Renal cortex interstitium (tissue), 11 donors: Measurements from ENCODE around the gene SNX11. TPM values are rescaled to one million over a fixed set of nuclear protein-coding genes. Genes with fewer than 3 reads are reported as not detected.
"Not testable (repeated sequence)": the region's sequence is repeated elsewhere in the genome, so short reads cannot be mapped to it uniquely, and the experiment has no call there.

Experiments
- DNase-seq, 11 donors: peaks; one replicate each; pipeline ENCODE4 v3.0.0-alpha.2; 2013; ENCODE audit warnings: low read depth in 9 of 11, low spot score in 4 of 11; ENCODE audit errors: extremely low read depth in 1 of 11
- polyA plus RNA-seq, 3 donors: library from polyadenylated mRNA; unstranded; fragments of 120-200 nt; gene quantifications; one replicate each; pipeline ENCODE4 v1.2.1, GENCODE V29; 2013; ENCODE audit not compliant: insufficient read length in 3 of 3

The SNX11 gene
- polyA plus RNA-seq, 3 donors = 16.7 to 19.3 (median 19.2) TPM

- DNase-seq = not testable (repeated sequence)
Observed at GRCh38 chr17:48077152-48077551, 30.4 kb upstream of the SNX11 start.

- no peak for DNase-seq
Observed at GRCh38 chr17:48081858-48082257, 25.7 kb upstream of the SNX11 start.

- DNase-seq = no peak
Observed at GRCh38 chr17:48084932-48085331, 22.6 kb upstream of the SNX11 start.

- DNase-seq = no peak
Observed at GRCh38 chr17:48093341-48094045, 14.1 kb upstream of the SNX11 start.

GRCh38 chr17:48095611-48096010 is 12.0 kb upstream of the SNX11 start:
- DNase-seq = no peak

- DNase-seq = no peak
Observed at GRCh38 chr17:48100160-48100559, 7.4 kb upstream of the SNX11 start.

GRCh38 chr17:48100591-48101011 is 7.0 kb upstream of the SNX11 start:
- peak in 6 of 11 donors; percentile 53 to 66 (median 56) for DNase-seq

GRCh38 chr17:48101012-48101720 is 6.4 kb upstream of the SNX11 start, which contains the start of gene CBX1:
Gene CBX1 (minus strand): TSS chr17:48101478. CDS start chr17:48077004, 24,474 bp downstream.
- peak; percentile 85 to 97 (median 93) for DNase-seq

- no peak for DNase-seq
Observed at GRCh38 chr17:48102043-48102750, 5.4 kb upstream of the SNX11 start.

- DNase-seq = no peak
Observed at GRCh38 chr17:48102798-48103715, 4.5 kb upstream of the SNX11 start.

- DNase-seq = no peak
Observed at GRCh38 chr17:48104440-48104839, 3.1 kb upstream of the SNX11 start.

- no peak for DNase-seq
Observed at GRCh38 chr17:48106802-48107136, 797 bp upstream of the SNX11 start.

- DNase-seq = no peak
Observed at GRCh38 chr17:48110761-48111160, 3.2 kb downstream of the SNX11 start.

- DNase-seq = no peak
Observed at GRCh38 chr17:48111937-48112241, 4.3 kb downstream of the SNX11 start.

GRCh38 chr17:48113201-48113676 is 5.7 kb downstream of the SNX11 start:
- no peak for DNase-seq

- DNase-seq = peak in 1 of 11 donors; percentile 32
Observed at GRCh38 chr17:48121923-48122664, 14.5 kb downstream of the SNX11 start.

- no peak for DNase-seq
Observed at GRCh38 chr17:48122665-48123045, 15.1 kb downstream of the SNX11 start.

- DNase-seq = no peak
Observed at GRCh38 chr17:48123111-48123510, 15.5 kb downstream of the SNX11 start.
